K562 (cell line): ENCODE data around the gene BASP1.

Experiments used
- ATF6 ChIP-seq: sonication (generic); formaldehyde crosslinking; IDR thresholded peaks from 2 replicates; pipeline ENCODE4 v1.4.0; 2020; ENCODE audit warnings: mild to moderate bottlenecking, missing genetic modification reagents
- E2F4 ChIP-seq: sonication (generic); formaldehyde crosslinking; IDR thresholded peaks from 2 replicates; pipeline ENCODE4 v1.8.0; 2022; ENCODE audit warnings: mild to moderate bottlenecking, low read depth, missing genetic modification reagents
- GTF2F1 ChIP-seq: IDR thresholded peaks from 2 replicates; pipeline ENCODE4 v1.6.1; 2011; ENCODE audit warnings: low read depth, low read length, improper control_type of control experiment
- HCFC1 ChIP-seq: IDR thresholded peaks from 2 replicates; pipeline ENCODE4 v1.6.1; 2012; ENCODE audit warnings: low read depth, low read length, improper control_type of control experiment
- HDAC3 ChIP-seq: fragments of 450-650 bp; IDR thresholded peaks from 2 replicates; pipeline ENCODE4 v1.6.1; 2018; ENCODE audit warnings: borderline replicate concordance, mild to moderate bottlenecking, moderate library complexity; ENCODE audit not compliant: partially characterized antibody
- MTF1 ChIP-seq: fragments of 250-450 bp; sonication (Bioruptor Pico); IDR thresholded peaks from 2 replicates; pipeline ENCODE4 v1.9.0; 2021; ENCODE audit warnings: moderate library complexity, mild to moderate bottlenecking, inconsistent platforms, borderline replicate concordance
- MXI1 ChIP-seq: IDR thresholded peaks from 2 replicates; pipeline ENCODE4 v1.6.1; 2011; ENCODE audit warnings: low read depth, mild to moderate bottlenecking, improper control_type of control experiment, low read length
- RBBP5 ChIP-seq: fragments of 200-600 bp; sonication (generic); IDR thresholded peaks from 2 replicates; pipeline ENCODE4 v1.6.1; 2012; ENCODE audit warnings: borderline replicate concordance, mild to moderate bottlenecking, low read length, control low read depth, inconsistent platforms; ENCODE audit not compliant: insufficient read depth, poor library complexity, severe bottlenecking
- RBM22 ChIP-seq: fragments of 200-400 bp; formaldehyde crosslinking; IDR thresholded peaks from 2 replicates; pipeline ENCODE4 v1.6.1; 2018; ENCODE audit warnings: low read length, low read depth; ENCODE audit not compliant: poor library complexity, severe bottlenecking
- RCOR1 ChIP-seq, 2 experiments: IDR thresholded peaks; 2 replicates each; pipeline ENCODE4 v1.6.1; 2012; ENCODE audit warnings: low read depth in 2 of 2, low read length in 2 of 2, borderline replicate concordance in 1 of 2, improper control_type of control experiment in 1 of 2
- ZNF23 ChIP-seq: fragments of 250-450 bp; sonication (Bioruptor Pico); IDR thresholded peaks from 2 replicates; pipeline ENCODE4 v1.4.0; 2020; ENCODE audit warnings: mild to moderate bottlenecking
- ZNF253 ChIP-seq: fragments of 250-450 bp; sonication (Bioruptor Pico); conservative IDR thresholded peaks from 2 replicates; pipeline ENCODE4 v1.6.1; 2021; ENCODE audit warnings: mild to moderate bottlenecking
- ZNF644 ChIP-seq: fragments of 200-800 bp; sonication (Bioruptor generic); IDR thresholded peaks from 2 replicates; pipeline ENCODE4 v1.6.1; 2016; ENCODE audit warnings: low read depth, missing genetic modification characterization, missing compliant biosample characterization

GRCh38 chr5:17240487-17240886, 23.1 kb downstream of the BASP1 start:
- TF ChIP-seq RBM22 (no peak), GTF2F1 (no peak), RBBP5 (no peak), HDAC3 (no peak), ZNF253 (no peak), E2F4 (CRISPR knock-in tag) (no peak), ATF6 (CRISPR knock-in tag) (no peak), RCOR1 (IDR thresholded peaks at IDR 0.05; ENCODE audit: borderline replicate concordance in 1 of 2, low read depth in 2 of 2, low read length in 2 of 2) (no peak), ZNF23 (no peak), HCFC1 (no peak), ZNF644 (tag) (no peak), MTF1 (CRISPR knock-in tag) (no peak), MXI1 (no peak)
